Smooth muscle cell (in vitro differentiated cells): ENCODE data around the gene TRMT10C. TPM values are rescaled to one million over a fixed set of nuclear protein-coding genes. Genes with fewer than 3 reads are reported as not detected.
"Not testable (repeated sequence)": the region's sequence is repeated elsewhere in the genome, so short reads cannot be mapped to it uniquely, and the experiment has no call there.

Experiments
- DNase-seq: peaks from one replicate; lab custom pipeline; 2025; ENCODE audit not compliant: unreplicated experiment; lab: John Stamatoyannopoulos, UW
- H2AFZ ChIP-seq: fragments of 200-600 bp; sonication (generic); 2 replicates; pipeline ENCODE4 v1.6.0; 2016; ENCODE audit warnings: antibody characterized with exemption, low read depth, mild to moderate bottlenecking
- H3F3A ChIP-seq: fragments of 200-600 bp; sonication (generic); 2 replicates; pipeline ENCODE4 v1.6.0; 2017; ENCODE audit warnings: antibody characterized with exemption, low read depth
- H3K27ac ChIP-seq: fragments of 200-600 bp; sonication (generic); 2 replicates; pipeline ENCODE4 v1.5.1; 2016; ENCODE audit warnings: low read depth, mild to moderate bottlenecking
- H3K27me3 ChIP-seq: fragments of 200-600 bp; sonication (generic); 2 replicates; pipeline ENCODE4 v1.6.1; 2016; ENCODE audit warnings: low read depth, mild to moderate bottlenecking
- H3K36me3 ChIP-seq: fragments of 200-600 bp; sonication (generic); 2 replicates; pipeline ENCODE4 v1.5.1; 2016; ENCODE audit warnings: low read depth
- H3K4me1 ChIP-seq: fragments of 200-600 bp; sonication (generic); 2 replicates; pipeline ENCODE4 v1.5.1; 2016; ENCODE audit warnings: low read depth
- H3K4me2 ChIP-seq: fragments of 200-600 bp; sonication (generic); 2 replicates; pipeline ENCODE4 v1.6.0; 2016; ENCODE audit warnings: mild to moderate bottlenecking
- H3K4me3 ChIP-seq: fragments of 200-600 bp; sonication (generic); 2 replicates; pipeline ENCODE4 v1.5.1; 2016; ENCODE audit warnings: mild to moderate bottlenecking
- H3K79me2 ChIP-seq: fragments of 200-600 bp; sonication (generic); 2 replicates; pipeline ENCODE4 v1.6.0; 2016; ENCODE audit warnings: low read depth, mild to moderate bottlenecking
- H3K9ac ChIP-seq: fragments of 200-600 bp; sonication (generic); 2 replicates; pipeline ENCODE4 v1.6.0; 2016; ENCODE audit warnings: low read depth
- H3K9me3 ChIP-seq: fragments of 200-600 bp; sonication (generic); replicated peaks from 2 replicates; pipeline ENCODE4 v1.5.1; 2016; ENCODE audit warnings: low read depth
- H4K20me1 ChIP-seq: fragments of 200-600 bp; sonication (generic); 2 replicates; pipeline ENCODE4 v1.6.0; 2016; ENCODE audit warnings: low read depth
- WGBS: methylation state at CpG from one replicate; pipeline ENCODE4 v1.1.7; 2016; ENCODE audit warnings: low lambda C conversion rate; 5-methylcytosine and 5-hydroxymethylcytosine counted together
- polyA plus RNA-seq: library from polyadenylated mRNA; unstranded; fragments of >200 nt; fragmentation: Nextera tagmentation; extraction: Ambion mirVana; gene quantifications from 2 replicates; pipeline ENCODE4 v1.2.1, GENCODE V29; 2016
- total RNA-seq: library from RNA; depleted of rRNA; stranded (reverse); fragments of >200 nt; gene quantifications from 2 replicates; pipeline ENCODE4 v1.2.3, GENCODE V29; 2014
- TF ChIP-seq, protein P1 (sequence below): fragments of 200-600 bp; sonication (generic); IDR thresholded peaks from 2 replicates; pipeline ENCODE4 v1.5.1; 2017; ENCODE audit warnings: borderline replicate concordance, mild to moderate bottlenecking, antibody characterized with exemption; ENCODE audit not compliant: insufficient read depth, poor library complexity, severe bottlenecking

TRMT10C gene
- total and polyA plus RNA-seq, 2 experiments from 2014 or later: 25.8 to 35.3 TPM

- H3K27me3 ChIP-seq: no peaks in the 10 kb centered on the region
- no peaks in the 10 kb centered on the region for H4K20me1 ChIP-seq
- H2AFZ ChIP-seq: no peak overlapping the region
- H3F3A ChIP-seq: no peaks in the 10 kb centered on the region
- no peak overlapping the region for H3K9ac ChIP-seq
- no peak overlapping the region for H3K4me2 ChIP-seq
- no peaks in the 10 kb centered on the region for H3K9me3 ChIP-seq
- TF ChIP-seq, protein P1, sequence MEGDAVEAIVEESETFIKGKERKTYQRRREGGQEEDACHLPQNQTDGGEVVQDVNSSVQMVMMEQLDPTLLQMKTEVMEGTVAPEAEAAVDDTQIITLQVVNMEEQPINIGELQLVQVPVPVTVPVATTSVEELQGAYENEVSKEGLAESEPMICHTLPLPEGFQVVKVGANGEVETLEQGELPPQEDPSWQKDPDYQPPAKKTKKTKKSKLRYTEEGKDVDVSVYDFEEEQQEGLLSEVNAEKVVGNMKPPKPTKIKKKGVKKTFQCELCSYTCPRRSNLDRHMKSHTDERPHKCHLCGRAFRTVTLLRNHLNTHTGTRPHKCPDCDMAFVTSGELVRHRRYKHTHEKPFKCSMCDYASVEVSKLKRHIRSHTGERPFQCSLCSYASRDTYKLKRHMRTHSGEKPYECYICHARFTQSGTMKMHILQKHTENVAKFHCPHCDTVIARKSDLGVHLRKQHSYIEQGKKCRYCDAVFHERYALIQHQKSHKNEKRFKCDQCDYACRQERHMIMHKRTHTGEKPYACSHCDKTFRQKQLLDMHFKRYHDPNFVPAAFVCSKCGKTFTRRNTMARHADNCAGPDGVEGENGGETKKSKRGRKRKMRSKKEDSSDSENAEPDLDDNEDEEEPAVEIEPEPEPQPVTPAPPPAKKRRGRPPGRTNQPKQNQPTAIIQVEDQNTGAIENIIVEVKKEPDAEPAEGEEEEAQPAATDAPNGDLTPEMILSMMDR: no peak
- H3K4me1 ChIP-seq: no peaks in the 10 kb centered on the region
- no peaks in the 10 kb centered on the region for H3K36me3 ChIP-seq
- no peak for DNase-seq
- H3K27ac ChIP-seq: no peak overlapping the region
- H3K79me2 ChIP-seq: no peaks in the 10 kb centered on the region
- no peak overlapping the region for H3K4me3 ChIP-seq
These were observed 18.7 kb upstream of the TRMT10C start for GRCh38 chr3:101542957-101543356.

DNA sequence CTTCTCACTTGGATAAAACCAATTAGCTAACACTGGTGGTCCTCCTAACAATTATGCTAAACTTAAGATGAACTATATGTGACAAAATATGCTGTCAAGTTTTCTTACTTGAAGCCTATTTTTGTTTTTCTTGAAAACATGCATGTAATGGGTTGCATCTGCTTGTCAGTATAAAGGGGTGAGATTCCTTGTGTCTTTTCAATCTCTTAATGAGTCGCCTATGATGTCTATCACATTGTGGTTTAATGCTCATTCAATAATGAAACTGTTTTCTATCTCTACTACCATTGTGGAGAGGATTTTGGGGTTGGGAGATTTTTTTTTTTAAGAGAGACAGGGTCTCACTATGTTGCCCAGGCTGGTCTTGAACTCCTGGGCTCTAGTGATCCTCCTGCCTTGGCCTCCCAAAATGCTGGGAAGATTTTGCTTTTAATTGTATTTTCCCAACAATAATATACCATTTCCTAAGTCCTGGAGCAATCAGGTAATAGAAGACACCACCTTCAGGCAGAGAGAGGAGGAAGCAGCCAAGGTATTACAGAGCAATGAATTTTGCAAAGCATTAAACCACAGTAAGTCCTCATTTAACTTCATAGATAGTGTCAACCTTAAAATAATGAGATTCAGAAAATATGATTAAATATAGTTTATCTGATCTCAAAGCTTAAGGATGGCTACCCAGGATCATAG is 17.4 kb upstream of the TRMT10C start:
- no peaks in the 10 kb centered on the region for H4K20me1 ChIP-seq
- TF ChIP-seq, protein P1: peak; percentile 19
- DNase-seq: no peak
- H3K4me3 ChIP-seq: no peak overlapping the region
- no peaks in the 10 kb centered on the region for H3F3A ChIP-seq
- no peak overlapping the region for H3K27ac ChIP-seq
- no peaks in the 10 kb centered on the region for H3K27me3 ChIP-seq
- no peaks in the 10 kb centered on the region for H3K4me1 ChIP-seq
- H3K79me2 ChIP-seq: no peaks in the 10 kb centered on the region
- H3K4me2 ChIP-seq: no peak overlapping the region
- no peaks in the 10 kb centered on the region for H3K9me3 ChIP-seq
- WGBS: 82% methylated on average over 1 of the region's 1 CpG
- no peak overlapping the region for H3K9ac ChIP-seq
- H3K36me3 ChIP-seq: no peaks in the 10 kb centered on the region
- H2AFZ ChIP-seq: no peak overlapping the region

DNA sequence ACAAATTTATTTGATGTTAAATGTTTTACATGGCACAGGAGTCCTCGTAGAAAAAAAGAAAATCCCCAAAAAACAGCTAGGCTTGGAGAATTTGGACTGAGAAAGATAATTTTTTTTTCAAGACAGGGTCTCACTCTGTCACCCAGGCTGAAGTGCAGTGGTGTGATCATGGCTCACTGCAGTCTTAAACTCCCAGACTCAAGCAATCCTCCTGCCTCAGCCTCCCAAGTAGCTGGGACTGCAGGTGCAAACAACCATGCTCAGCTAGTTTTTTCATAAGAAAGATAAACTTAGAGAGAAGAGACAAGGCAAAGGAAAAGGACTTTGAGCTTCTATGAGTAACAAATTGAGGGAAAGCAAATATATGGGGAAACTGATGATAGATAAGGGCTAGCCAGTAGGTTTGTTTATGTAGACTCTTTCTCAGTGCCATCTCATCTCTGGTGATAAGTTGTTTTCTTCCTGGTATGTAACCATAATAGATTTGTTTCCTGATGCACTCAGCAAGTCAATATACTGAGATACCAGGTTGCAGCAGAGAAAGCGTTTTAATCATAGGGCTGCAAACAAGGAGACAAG is 13.1 kb upstream of the TRMT10C start:
- Histone ChIP-seq H3K27me3 (no peaks in the 10 kb centered on the region), H3K4me2 (no peak overlapping the region), H3K9ac (no peak overlapping the region), H3K4me3 (no peak overlapping the region), H3K36me3 (no peaks in the 10 kb centered on the region), H3K79me2 (no peaks in the 10 kb centered on the region), H4K20me1 (no peaks in the 10 kb centered on the region), H3K27ac (no peak overlapping the region), H3K4me1 (no peaks in the 10 kb centered on the region), H3F3A (no peaks in the 10 kb centered on the region), H3K9me3 (no peaks in the 10 kb centered on the region), H2AFZ (no peak overlapping the region)
- no peak for DNase-seq
- TF ChIP-seq, protein P1: no peak
- 84% methylated on average over 2 of the region's 2 CpGs for WGBS

- no peak overlapping the region for H3K4me3 ChIP-seq
- no peak for DNase-seq
- no peaks in the 10 kb centered on the region for H3K9me3 ChIP-seq
- no peak overlapping the region for H3K27ac ChIP-seq
- H3K4me2 ChIP-seq: no peak overlapping the region
- H4K20me1 ChIP-seq: no peaks in the 10 kb centered on the region
- H3K79me2 ChIP-seq: no peaks in the 10 kb centered on the region
- no peak overlapping the region for H2AFZ ChIP-seq
- TF ChIP-seq, protein P1: no peak
- H3F3A ChIP-seq: no peaks in the 10 kb centered on the region
- WGBS: 89% methylated on average over 1 of the region's 1 CpG
- H3K4me1 ChIP-seq: no peaks in the 10 kb centered on the region
- H3K36me3 ChIP-seq: no peaks in the 10 kb centered on the region
- H3K27me3 ChIP-seq: no peaks in the 10 kb centered on the region
- no peak overlapping the region for H3K9ac ChIP-seq
These were observed 12.2 kb upstream of the TRMT10C start for GRCh38 chr3:101549473-101549872.

DNA sequence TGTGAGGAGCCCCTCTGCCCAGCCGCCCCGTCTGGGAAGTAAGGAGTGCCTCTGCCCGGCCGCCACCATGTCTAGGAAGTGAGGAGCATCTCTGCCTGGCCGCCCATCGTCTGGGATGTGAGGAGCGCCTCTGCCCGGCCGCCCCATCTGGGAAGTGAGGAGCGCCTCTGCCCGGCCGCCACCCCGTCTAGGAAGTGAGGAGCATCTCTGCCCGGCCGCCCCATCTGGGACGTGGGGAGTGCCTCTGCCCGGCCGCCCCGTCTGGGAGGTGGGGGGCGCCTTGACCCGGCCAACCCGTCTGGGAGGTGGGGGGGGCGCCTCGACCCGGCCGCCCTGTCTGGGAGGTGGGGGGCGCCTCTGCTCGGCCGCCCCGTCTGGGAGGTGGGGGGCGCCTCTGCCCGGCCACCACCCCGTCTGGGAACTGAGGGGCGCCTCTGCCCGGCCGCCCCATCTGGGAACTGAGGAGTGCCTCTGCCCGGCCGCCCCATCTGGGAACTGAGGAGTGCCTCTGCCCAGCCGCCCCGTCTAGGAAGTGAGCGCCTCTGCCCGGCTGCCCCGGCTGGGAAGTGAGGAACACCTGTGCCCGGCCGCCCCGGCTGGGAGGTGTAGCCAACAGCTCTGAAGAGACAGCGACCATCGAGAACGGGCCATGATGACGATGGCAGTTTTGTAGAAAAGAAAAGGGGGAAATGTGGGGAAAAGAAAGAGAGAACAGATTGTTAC is 10.1 kb upstream of the TRMT10C start:
- H3K4me3 ChIP-seq, H3K4me1 ChIP-seq, H3K27ac ChIP-seq, H3K36me3 ChIP-seq, H3K27me3 ChIP-seq, H3F3A ChIP-seq, H2AFZ ChIP-seq, H3K9me3 ChIP-seq, H3K4me2 ChIP-seq, DNase-seq, H4K20me1 ChIP-seq, H3K9ac ChIP-seq, H3K79me2 ChIP-seq: not testable (repeated sequence)
- WGBS: 97% methylated on average over 23 of the region's 50 CpGs
